CD4-positive, alpha-beta T cell treated with Interleukin-17A for 4 hours (primary cell): Measurements from ENCODE around the gene GZF1.
A peak's percentile ranks its signal among the peaks of the same experiment; 100 is the strongest.
"Not testable (repeated sequence)": the region's sequence is repeated elsewhere in the genome, so short reads cannot be mapped to it uniquely, and the experiment has no call there.

Source experiments
- DNase-seq: peaks from one replicate; pipeline ENCODE4 v3.0.0-alpha.2; 2020; ENCODE audit warnings: mixed read lengths

The GZF1 gene

GRCh38 chr20:23347791-23348190 lies 14.2 kb upstream of the GZF1 start:
- DNase-seq: no peak

GRCh38 chr20:23348510-23348909 lies 13.5 kb upstream of the GZF1 start:
- not testable (repeated sequence) for DNase-seq

GRCh38 chr20:23349338-23350195 lies 12.4 kb upstream of the GZF1 start:
- DNase-seq: peak; percentile 84

- peak; percentile 95 for DNase-seq
These were observed 11.6 kb upstream of the GZF1 start, which contains the start of gene NXT1 for GRCh38 chr20:23350196-23350903. NXT1 (plus strand) TSS chr20:23350791; CDS start chr20:23354042, 3,251 bp downstream.

GRCh38 chr20:23350904-23351838 lies 10.8 kb upstream of the GZF1 start:
- DNase-seq: peak; percentile 68

- DNase-seq: no peak
These were observed 5.8 kb upstream of the GZF1 start for GRCh38 chr20:23356203-23356602.

GRCh38 chr20:23357767-23358562 lies 4.0 kb upstream of the GZF1 start:
- DNase-seq: peak; percentile 100

- DNase-seq: no peak
These were observed 3.4 kb upstream of the GZF1 start for GRCh38 chr20:23358563-23358906.

GRCh38 chr20:23358923-23359593 lies 2.9 kb upstream of the GZF1 start:
- DNase-seq: no peak

GRCh38 chr20:23360531-23360930 lies 1.5 kb upstream of the GZF1 start:
- no peak for DNase-seq

GRCh38 chr20:23361119-23361475 lies 885 bp upstream of the GZF1 start:
- DNase-seq: no peak

- DNase-seq: peak; percentile 38
These were observed 642 bp downstream of the GZF1 start for GRCh38 chr20:23362392-23363256.

- DNase-seq: no peak
These were observed 1.3 kb downstream of the GZF1 start for GRCh38 chr20:23363257-23363649.

- no peak for DNase-seq
These were observed 3.6 kb downstream of the GZF1 start for GRCh38 chr20:23365390-23366165.

- DNase-seq: no peak
These were observed 4.4 kb downstream of the GZF1 start for GRCh38 chr20:23366384-23366783.

GRCh38 chr20:23367770-23368169 lies 5.8 kb downstream of the GZF1 start:
- no peak for DNase-seq

GRCh38 chr20:23368316-23369071 lies 6.5 kb downstream of the GZF1 start:
- no peak for DNase-seq

- DNase-seq: no peak
These were observed 7.3 kb downstream of the GZF1 start for GRCh38 chr20:23369072-23369823.
